OCI-LY7 (cell line): Measurements from ENCODE around the gene MYH3.

ENCODE experiments used
- EZH2phosphoT487 ChIP-seq: fragments of 200-600 bp; sonication (generic); IDR thresholded peaks from 2 replicates; pipeline ENCODE4 v1.6.1; 2018; ENCODE audit warnings: low read depth, borderline replicate concordance, mild to moderate bottlenecking, mixed run types, antibody characterized with exemption, low read length, moderate library complexity, mixed read lengths
- TF ChIP-seq, protein P1 (sequence below): fragments of 200-600 bp; sonication (generic); conservative IDR thresholded peaks from 2 replicates; pipeline ENCODE4 v1.5.1; 2014; ENCODE audit warnings: mild to moderate bottlenecking, antibody characterized with exemption, low read length, moderate library complexity, mixed read lengths

DNA sequence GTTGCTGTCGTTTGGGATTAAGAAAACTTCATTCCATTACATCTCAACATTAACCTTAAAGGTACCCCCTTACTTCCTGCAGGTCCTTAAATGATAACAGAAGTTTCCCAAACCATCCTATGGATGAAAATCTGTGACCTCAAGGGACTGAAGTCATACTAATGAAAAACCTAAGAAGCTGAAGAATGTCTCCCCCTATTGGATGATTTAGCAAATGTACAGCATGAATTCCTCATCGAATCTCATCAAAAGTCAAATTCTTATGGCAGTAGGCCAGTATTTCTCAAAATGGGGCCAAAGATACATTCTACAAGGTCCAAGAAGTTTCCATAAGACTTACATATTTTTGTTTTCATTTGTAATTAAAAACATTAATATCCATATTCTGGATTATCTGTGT is 26.7 kb upstream of the MYH3 start:
- TF ChIP-seq, protein P1, sequence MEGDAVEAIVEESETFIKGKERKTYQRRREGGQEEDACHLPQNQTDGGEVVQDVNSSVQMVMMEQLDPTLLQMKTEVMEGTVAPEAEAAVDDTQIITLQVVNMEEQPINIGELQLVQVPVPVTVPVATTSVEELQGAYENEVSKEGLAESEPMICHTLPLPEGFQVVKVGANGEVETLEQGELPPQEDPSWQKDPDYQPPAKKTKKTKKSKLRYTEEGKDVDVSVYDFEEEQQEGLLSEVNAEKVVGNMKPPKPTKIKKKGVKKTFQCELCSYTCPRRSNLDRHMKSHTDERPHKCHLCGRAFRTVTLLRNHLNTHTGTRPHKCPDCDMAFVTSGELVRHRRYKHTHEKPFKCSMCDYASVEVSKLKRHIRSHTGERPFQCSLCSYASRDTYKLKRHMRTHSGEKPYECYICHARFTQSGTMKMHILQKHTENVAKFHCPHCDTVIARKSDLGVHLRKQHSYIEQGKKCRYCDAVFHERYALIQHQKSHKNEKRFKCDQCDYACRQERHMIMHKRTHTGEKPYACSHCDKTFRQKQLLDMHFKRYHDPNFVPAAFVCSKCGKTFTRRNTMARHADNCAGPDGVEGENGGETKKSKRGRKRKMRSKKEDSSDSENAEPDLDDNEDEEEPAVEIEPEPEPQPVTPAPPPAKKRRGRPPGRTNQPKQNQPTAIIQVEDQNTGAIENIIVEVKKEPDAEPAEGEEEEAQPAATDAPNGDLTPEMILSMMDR: peak; percentile 81
- no peak for TF ChIP-seq EZH2phosphoT487
